HepG2 (cell line): Measurements from ENCODE around the gene FAM161A. TPM values are rescaled to one million over a fixed set of nuclear protein-coding genes. Genes with fewer than 3 reads are reported as not detected.

Experiments used
- ATAC-seq: fragments of 200-7000 bp; cut with Tn5 transposase; 3 replicates; pipeline ENCODE4 v1.9.1; 2020; ENCODE audit warnings: mild to moderate bottlenecking, moderate library complexity
- BruUV-seq: library from RNA; stranded (reverse); fragments of 400-500 nt; replicated peaks from 2 replicates; lab custom pipeline; 2021; lab: Mats Ljungman, UMichigan
- CTCF ChIA-PET: fragments of 300-600 bp; formaldehyde crosslinking; extraction: SDS; loops from one replicate; lab custom pipeline; 2021; ENCODE audit warnings: low total read pairs, inconsistent platforms, low intra/inter-chr PET ratio; lab: Yijun Ruan, JAX
- POLR2A ChIA-PET: fragments of 350-600 bp; sonication (Branson Sonifier 250); formaldehyde crosslinking; loops from one replicate; lab custom pipeline; 2020; ENCODE audit warnings: antibody characterized with exemption, inconsistent platforms; lab: Yijun Ruan, JAX
- DNase-seq: peaks from one replicate; pipeline ENCODE4 v3.0.0-alpha.2; 2015; ENCODE audit warnings: low spot score
- FAIRE-seq: peaks from 3 replicates; lab custom pipeline; 2011; peaks lifted over from hg19 to GRCh38; lab: Jason Lieb, UNC
- H2AFZ ChIP-seq: one replicate; pipeline ENCODE4 v1.6.1; 2011; ENCODE audit warnings: low read length, inconsistent platforms
- H3K27ac ChIP-seq: fragments of 300-600 bp; 3 replicates; pipeline ENCODE4 v1.8.0; 2011; ENCODE audit warnings: mixed run types, mild to moderate bottlenecking, mixed read lengths, low read length, inconsistent platforms; ENCODE audit not compliant: insufficient read depth; ENCODE audit errors: extremely low read length
- H3K27me3 ChIP-seq, 2 experiments: fragments of 200-600 bp in 1 of 2; 2 replicates in 1 of 2; 3 replicates in 1 of 2; pipeline versions ENCODE4 v1.6.0 to v1.8.0; 2011; ENCODE audit warnings: low read length in 2 of 2, mild to moderate bottlenecking in 2 of 2, moderate library complexity in 2 of 2, inconsistent platforms in 1 of 2; ENCODE audit not compliant: insufficient read depth in 2 of 2, control insufficient read depth in 1 of 2
- H3K36me3 ChIP-seq, 2 experiments: fragments of 200-600 bp in 1 of 2; replicated peaks in 1 of 2; 2 replicates in 1 of 2; 3 replicates in 1 of 2; pipeline versions ENCODE4 v1.5.1 to v1.8.0; 2011; ENCODE audit warnings: low read length in 2 of 2, inconsistent platforms in 1 of 2; ENCODE audit not compliant: insufficient read depth in 2 of 2, control insufficient read depth in 1 of 2
- H3K4me1 ChIP-seq: 2 replicates; pipeline ENCODE4 v1.5.1; 2012; ENCODE audit warnings: low read length, inconsistent platforms; ENCODE audit not compliant: insufficient read depth
- H3K4me2 ChIP-seq: 2 replicates; pipeline ENCODE4 v1.6.0; 2011; ENCODE audit warnings: low read depth, low read length, inconsistent platforms
- H3K4me3 ChIP-seq, 3 experiments: fragments of 200-600 bp in 1 of 3; sonication (generic), shearing (Covaris generic) in 1 of 3; replicated peaks in 1 of 3; 2 replicates each; pipeline ENCODE4 v1.5.1; 2011 to 2016; ENCODE audit warnings: low read length in 3 of 3, inconsistent platforms in 2 of 3, low read depth in 2 of 3, mild to moderate bottlenecking in 2 of 3, control low read depth in 1 of 3, mixed read lengths in 1 of 3; ENCODE audit not compliant: insufficient read depth in 1 of 3
- H3K79me2 ChIP-seq: one replicate; pipeline ENCODE4 v1.6.1; 2011; ENCODE audit warnings: low read length, inconsistent platforms; ENCODE audit not compliant: insufficient read depth
- H3K9ac ChIP-seq: 2 replicates; pipeline ENCODE4 v1.6.0; 2011; ENCODE audit warnings: mild to moderate bottlenecking, low read depth, low read length, inconsistent platforms; ENCODE audit not compliant: insufficient read depth
- H3K9me3 ChIP-seq: 2 replicates; pipeline ENCODE4 v1.5.1; 2012; ENCODE audit warnings: mild to moderate bottlenecking, low read length
- H4K20me1 ChIP-seq: 2 replicates; pipeline ENCODE4 v1.6.0; 2011; ENCODE audit warnings: inconsistent platforms, mild to moderate bottlenecking, low read length, moderate library complexity; ENCODE audit not compliant: insufficient read depth
- DBP ChIP-seq: sonication (generic); formaldehyde crosslinking; IDR thresholded peaks from 2 replicates; pipeline ENCODE4 v1.4.0; 2020; ENCODE audit warnings: missing genetic modification reagents; ENCODE audit errors: not compliant biosample characterization
- DR1 ChIP-seq: sonication (generic); formaldehyde crosslinking; IDR thresholded peaks from 2 replicates; pipeline ENCODE4 v1.8.0; 2021; ENCODE audit warnings: mild to moderate bottlenecking, missing genetic modification reagents, inconsistent platforms
- GLMP ChIP-seq: sonication (generic); formaldehyde crosslinking; IDR thresholded peaks from 2 replicates; pipeline ENCODE4 v1.9.0; 2021; ENCODE audit warnings: missing genetic modification reagents, mild to moderate bottlenecking, borderline replicate concordance
- TAF15 ChIP-seq: fragments of 200-400 bp; formaldehyde crosslinking; IDR thresholded peaks from one replicate; pipeline ENCODE4 v1.6.1; 2018; ENCODE audit warnings: mild to moderate bottlenecking, low read depth, low read length; ENCODE audit not compliant: poor library complexity, severe bottlenecking
- TFDP2 ChIP-seq: sonication (generic); formaldehyde crosslinking; IDR thresholded peaks from 2 replicates; pipeline ENCODE4 v1.4.0; 2020; ENCODE audit warnings: missing genetic modification reagents
- ZBTB14 ChIP-seq: sonication (generic); formaldehyde crosslinking; IDR thresholded peaks from 2 replicates; pipeline ENCODE4 v1.4.0; 2020; ENCODE audit warnings: missing genetic modification reagents
- ZNF12 ChIP-seq: sonication (generic); formaldehyde crosslinking; IDR thresholded peaks from 2 replicates; pipeline ENCODE4 v1.5.0; 2020; ENCODE audit warnings: missing genetic modification reagents
- ZNF446 ChIP-seq: sonication (generic); formaldehyde crosslinking; IDR thresholded peaks from 2 replicates; pipeline ENCODE4 v1.5.0; 2020; ENCODE audit warnings: mild to moderate bottlenecking, missing genetic modification reagents
- ZNF780A ChIP-seq: sonication (generic); formaldehyde crosslinking; IDR thresholded peaks from 2 replicates; pipeline ENCODE4 v1.8.0; 2022; ENCODE audit warnings: mild to moderate bottlenecking, missing genetic modification reagents, moderate library complexity
- ZSCAN12 ChIP-seq: sonication (generic); formaldehyde crosslinking; IDR thresholded peaks from 2 replicates; pipeline ENCODE4 v1.9.0; 2021; ENCODE audit warnings: mild to moderate bottlenecking, missing genetic modification reagents
- WGBS: methylation state at CpG from one replicate; pipeline ENCODE4 v1.1.6; 2017; ENCODE audit warnings: low lambda C conversion rate; 5-methylcytosine and 5-hydroxymethylcytosine counted together
- in situ Hi-C: cut with HindIII; loops from 2 replicates; pipeline ENCODE4 v1.10.0; 2017; ENCODE audit warnings: low pct_unique_long_range_greater_than_20kb; ENCODE audit not compliant: extremely low pct_ligation_motif_present
- intact Hi-C: fragments of 100-400 bp; cut with micrococcal nuclease; formaldehyde crosslinking; loops from one replicate; pipeline ENCODE4 v1.10.0; 2022; ENCODE audit not compliant: unreplicated experiment
- polyA plus RNA-seq, 8 experiments: library from polyadenylated mRNA; depleted of rRNA in 3 of 8; stranded (reverse) in 7 of 8; unstranded in 1 of 8; fragments of >200 nt; fragmentation: Illumina TruSeq in 4 of 8; extraction: Trizol in 4 of 8; gene quantifications; 2 replicates each; pipeline versions ENCODE4 v1.2.1 to v1.2.3, GENCODE V29; 2011 to 2016; ENCODE audit warnings: low read depth in 4 of 8, missing spikeins in 1 of 8, mixed read lengths in 1 of 8; ENCODE audit not compliant: insufficient read depth in 1 of 8
- total RNA-seq, 5 experiments: library from RNA; depleted of rRNA; stranded (reverse); fragments of >200 nt; fragmentation: Illumina TruSeq; extraction: Trizol; gene quantifications; 2 replicates each; pipeline ENCODE4 v1.2.3, GENCODE V29; 2016; ENCODE audit warnings: low read depth in 1 of 5
- TF ChIP-seq, protein P1 (sequence below): sonication (generic); formaldehyde crosslinking; IDR thresholded peaks from 2 replicates; pipeline ENCODE4 v1.5.0; 2020; ENCODE audit warnings: missing genetic modification reagents

FAM161A gene
- total and polyA plus RNA-seq, 2 of the 13 experiments (the other 11 are each of a cell fraction or from before 2014, with no cell fraction given), result 2.7 to 3.4 TPM

DNA sequence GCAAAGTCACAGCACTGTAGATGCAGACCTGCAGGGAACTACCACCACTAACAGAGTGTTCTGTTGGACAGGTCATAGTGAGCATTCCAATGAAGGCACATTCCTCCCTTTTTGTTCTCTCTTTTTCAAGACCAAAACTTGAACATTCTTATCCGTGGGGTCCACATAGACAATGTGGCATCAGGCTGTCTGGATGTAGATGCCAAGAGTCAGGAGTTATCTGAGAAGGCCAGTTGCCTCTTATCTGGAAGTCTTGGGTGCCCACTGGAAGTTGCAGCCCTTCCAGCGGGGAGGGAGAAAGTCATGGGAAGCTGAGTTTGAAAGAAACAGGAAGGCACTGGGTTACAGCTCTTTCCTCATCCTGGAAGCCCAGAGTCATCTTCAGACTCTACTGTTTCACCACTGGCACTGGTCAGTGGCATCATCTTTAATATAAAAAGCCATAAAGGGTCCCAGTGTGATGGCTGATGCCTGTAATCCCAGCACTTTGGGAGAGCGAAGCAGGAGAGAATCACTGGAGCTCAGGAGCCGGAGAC is 61.4 kb downstream of the FAM161A start:
- ATAC-seq (peak; percentile 61), FAIRE-seq (no peak), DNase-seq (no peak)
- no peak overlapping the region for H2AFZ ChIP-seq
- no peaks in the 10 kb centered on the region for H3K36me3 ChIP-seq
- no peaks in the 10 kb centered on the region for H3K79me2 ChIP-seq
- H3K27me3 ChIP-seq, result peaks cover 3 to 17% of the 10 kb centered on the region in 2 experiments; a peak in 3 of 5 replicates
- in situ Hi-C loops (no loop called here), intact Hi-C loops (no loop called here)
- H4K20me1 ChIP-seq, result no peaks in the 10 kb centered on the region
- no peak overlapping the region for H3K4me3 ChIP-seq
- BruUV-seq, result no TSS peak
- H3K4me1 ChIP-seq, result 0 out of 2 replicates have a peak, but pooled peaks cover 12% of the 10 kb centered on the region
- WGBS, result 50% methylated on average over 4 of the region's 4 CpGs
- H3K9ac ChIP-seq, result no peak overlapping the region
- H3K4me2 ChIP-seq, result 0 out of 2 replicates have a peak overlapping the region, but pooled peaks have one; percentile 42
- POLR2A ChIA-PET, result no interaction called here
- H3K27ac ChIP-seq, result no peak overlapping the region
- CTCF ChIA-PET, result no interaction called here
- no peaks in the 10 kb centered on the region for H3K9me3 ChIP-seq
- TF ChIP-seq DBP (CRISPR knock-in tag) (no peak), ZNF446 (CRISPR knock-in tag) (no peak), TAF15 (no peak), ZBTB14 (no peak), DR1 (CRISPR knock-in tag) (no peak), TFDP2 (CRISPR knock-in tag) (no peak), GLMP (CRISPR knock-in tag) (no peak), ZNF780A (CRISPR knock-in tag) (no peak), ZSCAN12 (CRISPR knock-in tag) (no peak), ZNF12 (no peak)
- TF ChIP-seq, protein P1, sequence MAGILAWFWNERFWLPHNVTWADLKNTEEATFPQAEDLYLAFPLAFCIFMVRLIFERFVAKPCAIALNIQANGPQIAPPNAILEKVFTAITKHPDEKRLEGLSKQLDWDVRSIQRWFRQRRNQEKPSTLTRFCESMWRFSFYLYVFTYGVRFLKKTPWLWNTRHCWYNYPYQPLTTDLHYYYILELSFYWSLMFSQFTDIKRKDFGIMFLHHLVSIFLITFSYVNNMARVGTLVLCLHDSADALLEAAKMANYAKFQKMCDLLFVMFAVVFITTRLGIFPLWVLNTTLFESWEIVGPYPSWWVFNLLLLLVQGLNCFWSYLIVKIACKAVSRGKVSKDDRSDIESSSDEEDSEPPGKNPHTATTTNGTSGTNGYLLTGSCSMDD (CRISPR knock-in tag), result no peak
